HG03066 (cell line): ENCODE measurements around the gene DLL3.
"Not testable (repeated sequence)": the region's sequence is repeated elsewhere in the genome, so short reads cannot be mapped to it uniquely, and the experiment has no call there.

Experiments used
- ATAC-seq: cut with Tn5 transposase; IDR thresholded peaks from one replicate; pipeline ENCODE4 v1.9.1; 2021; ENCODE audit warnings: low read depth; ENCODE audit not compliant: unreplicated experiment

Gene DLL3, protein sequence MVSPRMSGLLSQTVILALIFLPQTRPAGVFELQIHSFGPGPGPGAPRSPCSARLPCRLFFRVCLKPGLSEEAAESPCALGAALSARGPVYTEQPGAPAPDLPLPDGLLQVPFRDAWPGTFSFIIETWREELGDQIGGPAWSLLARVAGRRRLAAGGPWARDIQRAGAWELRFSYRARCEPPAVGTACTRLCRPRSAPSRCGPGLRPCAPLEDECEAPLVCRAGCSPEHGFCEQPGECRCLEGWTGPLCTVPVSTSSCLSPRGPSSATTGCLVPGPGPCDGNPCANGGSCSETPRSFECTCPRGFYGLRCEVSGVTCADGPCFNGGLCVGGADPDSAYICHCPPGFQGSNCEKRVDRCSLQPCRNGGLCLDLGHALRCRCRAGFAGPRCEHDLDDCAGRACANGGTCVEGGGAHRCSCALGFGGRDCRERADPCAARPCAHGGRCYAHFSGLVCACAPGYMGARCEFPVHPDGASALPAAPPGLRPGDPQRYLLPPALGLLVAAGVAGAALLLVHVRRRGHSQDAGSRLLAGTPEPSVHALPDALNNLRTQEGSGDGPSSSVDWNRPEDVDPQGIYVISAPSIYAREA

DNA sequence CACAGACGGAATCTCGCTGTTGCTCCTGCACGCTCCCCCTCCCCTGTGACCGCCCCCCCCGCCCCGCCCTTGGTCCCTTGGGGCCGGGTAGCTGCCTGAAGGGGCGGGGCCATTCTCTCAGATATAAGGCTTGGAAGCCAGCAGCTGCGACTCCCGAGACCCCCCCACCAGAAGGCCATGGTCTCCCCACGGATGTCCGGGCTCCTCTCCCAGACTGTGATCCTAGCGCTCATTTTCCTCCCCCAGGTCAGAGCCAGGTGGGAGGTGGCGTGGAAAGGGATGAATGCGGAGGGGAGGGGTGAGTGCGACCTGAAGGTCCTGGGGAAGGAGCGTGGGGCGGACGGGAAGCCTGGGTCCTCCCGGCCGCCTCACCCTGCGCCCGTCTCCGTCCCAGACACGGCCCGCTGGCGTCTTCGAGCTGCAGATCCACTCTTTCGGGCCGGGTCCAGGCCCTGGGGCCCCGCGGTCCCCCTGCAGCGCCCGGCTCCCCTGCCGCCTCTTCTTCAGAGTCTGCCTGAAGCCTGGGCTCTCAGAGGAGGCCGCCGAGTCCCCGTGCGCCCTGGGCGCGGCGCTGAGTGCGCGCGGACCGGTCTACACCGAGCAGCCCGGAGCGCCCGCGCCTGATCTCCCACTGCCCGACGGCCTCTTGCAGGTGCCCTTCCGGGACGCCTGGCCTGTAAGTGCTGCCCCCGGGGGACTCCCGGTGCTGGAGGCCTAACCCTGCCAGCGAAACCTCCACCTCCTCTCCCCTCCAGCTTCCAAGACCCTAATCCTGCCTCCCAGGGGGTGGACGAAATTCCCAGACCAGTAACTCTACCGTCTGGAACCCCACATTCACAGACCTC lies at the start of gene DLL3:
Gene DLL3, plus strand, starts transcription at position 150 of the 845 bp plus-strand sequence. Its CDS starts 28 bp downstream, at position 178.
- ATAC-seq: no peak

DNA sequence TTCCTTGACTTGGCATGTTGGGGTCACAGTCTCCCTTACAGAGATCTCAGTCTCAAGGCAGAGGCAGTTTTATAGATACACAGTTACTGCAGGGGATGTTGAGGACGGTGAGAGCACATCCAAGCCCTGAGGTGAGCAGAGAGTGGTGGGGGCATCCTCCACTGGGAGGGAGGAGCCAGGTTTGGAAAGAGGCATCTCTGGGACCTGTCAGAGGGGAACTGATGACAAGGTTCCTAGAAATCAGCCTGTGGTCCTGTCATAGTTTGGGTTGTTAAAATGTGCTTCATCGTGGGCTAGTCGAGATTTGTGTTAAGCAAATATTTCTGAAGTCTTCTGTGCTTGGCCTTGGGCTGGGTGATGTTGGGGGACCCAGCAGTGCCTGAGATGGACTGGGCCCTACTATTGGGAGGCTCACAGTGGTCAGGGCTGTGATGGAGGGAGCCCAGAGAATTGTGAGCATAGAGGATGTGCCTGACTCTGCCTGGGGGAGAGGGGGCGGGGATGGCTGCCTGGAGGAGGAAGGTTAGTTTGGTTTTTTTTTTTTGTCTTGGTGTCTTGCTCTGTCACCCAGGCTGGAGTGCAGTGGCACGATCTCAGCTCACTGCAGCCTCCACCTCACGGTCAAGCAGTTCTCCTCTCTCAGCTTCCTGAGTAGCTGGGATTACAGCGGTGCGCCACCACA lies 49.5 kb upstream of the DLL3 start:
- ATAC-seq: no peak

DNA sequence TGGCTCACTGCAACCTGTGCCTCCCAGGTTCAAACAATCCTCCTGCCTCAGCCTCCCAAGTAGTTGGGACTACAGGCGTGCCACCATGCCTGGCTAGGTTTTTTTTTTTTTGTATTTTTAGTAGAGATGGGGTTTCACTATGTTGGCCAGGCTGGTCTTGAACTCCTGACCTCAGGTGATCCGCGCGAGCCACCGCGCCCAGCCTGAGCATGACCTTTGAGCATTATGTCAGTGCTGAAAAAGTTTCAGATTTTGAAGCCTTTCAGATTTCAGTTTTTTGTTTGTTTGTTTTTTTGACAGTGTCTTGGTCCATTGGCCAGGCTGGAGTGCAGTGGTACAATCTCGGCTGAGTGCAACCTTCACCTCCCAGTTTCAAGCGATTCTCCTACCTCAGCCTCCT lies 47.5 kb upstream of the DLL3 start:
- ATAC-seq: not testable (repeated sequence)

DNA sequence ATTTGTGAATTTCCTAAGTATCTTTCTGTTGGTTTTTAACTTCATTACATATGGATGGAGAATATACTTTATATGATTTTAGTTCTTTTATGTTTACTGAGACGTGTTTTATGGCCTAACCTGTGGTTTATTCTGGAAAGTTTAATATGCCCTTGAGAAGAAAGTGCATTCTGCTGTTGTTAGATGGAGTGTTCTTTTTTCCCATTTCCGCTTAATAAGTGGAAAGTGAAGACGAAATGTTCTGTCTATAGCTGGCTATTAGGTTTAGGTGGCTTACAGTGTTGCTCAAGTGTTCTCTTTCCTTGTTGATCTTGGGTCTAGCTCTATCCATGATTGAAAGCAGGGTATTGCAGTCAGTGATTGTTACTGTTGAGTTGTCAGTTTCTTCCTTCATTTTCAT lies 35.3 kb upstream of the DLL3 start:
- no peak for ATAC-seq

DNA sequence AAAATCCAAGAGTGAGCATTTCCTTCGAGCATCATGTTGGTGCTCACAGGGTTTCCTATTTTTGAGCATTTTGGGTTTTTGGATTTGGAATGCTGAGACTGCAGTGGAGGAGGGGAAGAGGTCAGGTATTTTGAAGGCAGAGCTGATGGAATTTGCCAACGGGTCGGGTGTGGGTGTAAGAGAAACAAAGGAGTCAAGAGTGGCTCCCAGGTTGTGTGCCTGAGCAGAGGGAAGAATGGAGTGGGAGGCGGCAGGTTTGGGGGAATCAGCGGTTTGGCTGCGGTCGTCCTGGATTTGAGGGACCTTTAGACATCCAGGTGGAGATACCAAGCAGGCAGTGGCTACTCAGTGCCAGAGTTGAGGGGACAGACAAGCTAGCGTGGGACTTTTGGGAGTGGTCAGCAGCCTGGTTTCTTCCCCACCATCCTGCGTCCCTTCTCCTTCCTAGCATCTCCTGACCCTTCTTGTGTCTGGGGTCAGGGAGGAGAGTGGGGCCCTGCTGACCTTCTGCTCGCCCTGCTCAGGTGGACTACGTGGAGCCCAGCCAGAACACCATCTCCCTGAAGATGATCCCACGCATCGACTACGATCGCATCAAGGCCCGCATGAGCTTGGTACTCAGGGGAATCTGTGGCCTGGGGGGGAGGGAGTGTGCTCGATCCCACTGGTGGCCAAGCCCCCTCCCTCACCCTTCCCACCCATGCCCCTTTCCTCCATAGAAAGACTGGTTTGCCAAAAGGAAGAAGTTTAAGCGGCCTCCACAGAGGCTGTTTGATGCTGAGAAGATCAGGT lies 32.6 kb upstream of the DLL3 start:
- no peak for ATAC-seq

DNA sequence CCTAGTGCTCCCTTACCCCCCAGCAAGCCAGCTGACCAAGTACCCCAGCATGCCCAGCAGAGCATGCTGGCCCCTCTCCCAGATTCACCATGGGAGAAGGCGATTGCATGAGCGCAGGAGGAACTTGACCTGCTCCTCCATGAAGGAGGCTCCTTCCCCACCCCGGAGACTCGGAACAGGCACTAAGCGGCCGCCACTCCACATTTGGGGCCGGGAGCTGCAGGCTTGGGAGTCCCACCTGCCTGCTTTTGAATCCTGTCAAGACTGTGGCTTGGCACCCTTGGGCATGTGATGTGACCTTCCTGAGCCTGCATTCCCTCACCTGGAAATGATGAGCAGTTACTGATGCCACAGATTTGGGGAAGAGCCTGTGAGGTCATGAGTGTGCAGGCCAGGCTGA lies 30.8 kb upstream of the DLL3 start:
- no peak for ATAC-seq

DNA sequence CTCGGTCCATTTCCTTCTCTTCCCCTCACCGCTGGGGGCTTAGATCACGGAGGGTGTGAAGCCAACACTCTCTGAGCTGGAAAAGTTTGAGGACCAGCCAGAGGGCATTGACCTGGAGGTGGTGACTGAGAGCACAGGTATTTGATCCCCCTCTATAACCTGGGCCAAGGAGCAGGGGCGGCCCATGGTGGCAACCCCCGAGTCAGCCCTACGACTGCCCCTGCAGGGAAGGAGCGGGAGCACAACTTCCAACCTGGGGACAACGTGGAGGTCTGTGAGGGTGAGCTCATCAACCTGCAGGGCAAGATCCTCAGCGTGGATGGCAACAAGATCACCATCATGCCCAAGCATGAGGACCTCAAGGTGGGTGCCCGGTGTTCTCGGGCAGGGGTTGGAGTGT lies 29.7 kb upstream of the DLL3 start:
- no peak for ATAC-seq

DNA sequence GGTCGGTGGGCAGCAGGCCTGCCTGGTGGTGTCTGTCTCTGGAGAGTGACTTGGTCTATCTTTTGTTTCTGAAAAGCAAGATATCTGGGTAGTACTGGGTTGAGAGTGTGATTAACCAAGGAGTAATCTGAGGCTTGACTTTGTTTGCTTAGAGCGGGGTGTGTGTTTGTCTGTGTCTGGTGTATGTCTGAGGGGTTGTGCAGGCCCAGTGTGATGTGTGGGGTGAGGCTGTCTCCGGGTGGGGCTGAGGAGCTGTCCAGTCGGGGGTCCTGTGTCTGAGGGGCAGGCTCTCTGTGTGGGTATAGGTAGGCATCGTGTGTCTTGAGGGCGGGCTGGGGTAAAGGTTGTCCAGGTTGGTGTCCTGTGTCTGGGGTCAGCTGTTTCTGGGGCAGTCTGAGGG lies 29.2 kb upstream of the DLL3 start:
- no peak for ATAC-seq

DNA sequence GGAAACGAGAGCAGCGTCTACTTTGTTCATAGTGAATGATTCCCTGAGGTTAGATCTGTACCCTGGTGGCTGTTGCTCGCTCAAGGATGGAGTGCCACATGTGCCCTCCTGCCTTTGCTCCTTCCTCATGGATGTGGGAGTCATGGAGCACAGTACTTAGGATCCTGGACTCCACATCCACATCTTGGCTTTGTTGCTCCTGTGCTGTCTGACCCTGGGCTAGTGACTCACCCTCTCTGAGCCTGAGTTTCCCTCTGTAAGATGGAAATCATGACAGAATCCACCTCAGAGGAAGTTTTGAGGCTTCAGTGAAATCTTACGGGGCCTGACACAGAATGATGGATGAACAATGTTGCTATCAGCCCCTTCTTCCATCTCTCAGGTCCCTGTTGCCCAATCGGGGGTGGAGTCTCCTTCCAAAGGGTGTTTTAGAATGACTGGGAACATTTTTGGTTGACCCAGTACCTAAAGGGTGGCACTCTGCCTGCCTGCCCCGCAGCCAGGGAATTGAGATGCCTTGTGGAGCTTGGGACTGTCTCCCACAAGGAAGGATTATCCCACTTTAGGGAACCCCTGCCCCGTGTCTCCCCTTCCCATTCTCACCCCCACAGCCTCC lies 27.9 kb upstream of the DLL3 start:
- no peak for ATAC-seq

DNA sequence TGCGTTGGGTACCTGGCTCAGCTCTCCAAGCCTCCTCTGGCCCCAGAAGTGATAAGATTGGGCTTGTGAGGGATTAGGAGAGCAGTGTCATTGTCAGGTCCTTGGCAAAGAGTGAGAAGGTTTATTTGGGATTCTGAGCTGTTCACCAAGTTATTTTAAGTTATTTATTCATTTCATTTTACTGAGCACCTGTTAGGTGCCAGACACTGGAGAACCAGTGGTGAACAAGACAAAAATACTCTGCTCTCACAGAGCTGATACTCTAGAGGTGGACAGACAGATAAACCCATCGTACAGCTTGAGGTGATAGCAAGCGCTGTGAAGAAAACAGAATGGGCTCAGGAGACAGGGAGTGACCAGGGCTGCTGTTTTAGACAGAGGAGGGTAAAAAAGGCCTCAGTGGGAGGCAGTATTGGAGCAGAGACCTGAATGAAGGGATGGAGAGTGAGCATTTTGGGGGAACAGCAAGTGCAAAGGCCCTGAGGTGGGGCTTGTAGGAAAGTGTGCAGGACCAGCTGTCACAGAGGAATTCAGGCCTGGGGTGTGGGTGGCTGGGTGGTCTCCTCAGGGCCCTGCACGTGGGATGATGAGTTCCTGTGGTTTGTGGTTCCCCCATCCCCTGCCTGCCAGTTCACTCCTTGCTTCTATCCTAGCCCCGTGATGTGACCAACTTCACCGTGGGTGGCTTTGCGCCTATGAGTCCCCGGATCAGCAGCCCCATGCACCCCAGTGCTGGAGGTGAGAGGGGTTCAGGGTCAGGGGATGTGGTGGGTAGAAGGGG lies 26.8 kb upstream of the DLL3 start:
- no peak for ATAC-seq

DNA sequence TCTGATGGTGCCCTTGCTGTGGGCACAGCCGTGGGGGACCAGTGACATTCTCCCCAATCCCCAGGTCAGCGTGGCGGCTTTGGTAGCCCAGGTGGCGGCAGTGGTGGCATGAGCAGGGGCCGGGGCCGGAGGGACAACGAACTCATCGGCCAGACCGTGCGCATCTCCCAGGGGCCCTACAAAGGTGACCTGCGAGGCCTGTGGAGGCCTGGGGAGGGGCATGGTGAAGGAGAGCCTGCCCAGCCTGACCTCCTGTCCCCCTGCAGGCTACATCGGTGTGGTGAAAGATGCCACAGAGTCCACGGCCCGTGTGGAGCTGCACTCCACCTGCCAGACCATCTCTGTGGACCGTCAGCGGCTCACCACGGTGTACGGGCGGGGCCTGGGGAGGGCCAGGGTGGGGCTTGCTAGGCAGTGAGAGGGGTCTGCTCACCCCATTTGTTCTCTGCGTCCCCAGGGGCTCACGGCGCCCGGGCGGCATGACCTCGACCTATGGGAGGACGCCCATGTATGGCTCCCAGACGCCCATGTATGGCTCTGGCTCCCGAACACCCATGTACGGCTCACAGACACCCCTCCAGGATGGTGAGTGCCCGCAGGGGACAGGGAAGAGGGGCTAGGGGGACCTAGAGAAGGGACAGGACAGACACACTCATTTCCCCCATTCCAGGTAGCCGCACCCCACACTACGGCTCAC lies 25.9 kb upstream of the DLL3 start:
- no peak for ATAC-seq

DNA sequence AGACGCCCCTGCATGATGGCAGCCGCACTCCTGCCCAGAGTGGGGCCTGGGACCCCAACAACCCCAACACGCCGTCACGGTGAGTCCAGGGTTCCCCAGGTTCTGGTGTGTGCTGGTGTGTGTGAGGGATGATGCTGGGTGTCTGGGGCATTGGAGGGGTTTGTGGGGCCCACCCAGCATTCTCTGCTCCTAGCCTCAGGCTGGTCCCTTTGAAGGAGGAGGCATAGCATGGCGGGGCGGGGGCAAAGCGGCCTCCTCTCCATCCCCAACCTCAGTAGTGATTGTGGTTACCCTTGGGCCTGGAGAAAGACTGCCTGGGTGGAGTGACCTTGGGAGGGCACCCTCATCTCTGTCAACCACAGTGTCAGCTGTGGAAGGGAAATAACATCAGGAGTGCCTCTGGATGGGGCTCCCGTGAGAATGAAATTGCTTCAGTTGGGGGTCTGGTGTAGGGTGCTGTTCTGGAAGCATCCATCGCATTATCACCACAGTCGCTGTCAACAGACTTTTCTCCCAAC lies 25.2 kb upstream of the DLL3 start:
- no peak for ATAC-seq

DNA sequence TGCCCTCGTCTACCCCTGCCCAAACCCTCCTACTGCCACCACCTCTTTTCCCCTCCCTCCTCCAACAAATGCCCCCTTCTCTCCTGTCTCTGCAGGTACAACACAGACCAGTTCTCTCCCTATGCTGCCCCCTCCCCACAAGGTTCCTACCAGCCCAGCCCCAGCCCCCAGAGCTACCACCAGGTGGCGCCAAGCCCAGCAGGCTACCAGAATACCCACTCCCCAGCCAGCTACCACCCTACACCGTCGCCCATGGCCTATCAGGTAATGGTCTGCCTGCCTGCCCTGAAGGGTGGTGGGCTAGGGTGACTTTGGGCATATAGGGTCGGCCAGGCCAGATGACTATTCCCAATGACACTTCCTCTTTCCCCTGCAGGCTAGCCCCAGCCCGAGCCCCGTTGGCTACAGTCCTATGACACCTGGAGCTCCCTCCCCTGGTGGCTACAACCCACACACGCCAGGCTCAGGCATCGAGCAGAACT lies 24.6 kb upstream of the DLL3 start:
- ATAC-seq: no peak

DNA sequence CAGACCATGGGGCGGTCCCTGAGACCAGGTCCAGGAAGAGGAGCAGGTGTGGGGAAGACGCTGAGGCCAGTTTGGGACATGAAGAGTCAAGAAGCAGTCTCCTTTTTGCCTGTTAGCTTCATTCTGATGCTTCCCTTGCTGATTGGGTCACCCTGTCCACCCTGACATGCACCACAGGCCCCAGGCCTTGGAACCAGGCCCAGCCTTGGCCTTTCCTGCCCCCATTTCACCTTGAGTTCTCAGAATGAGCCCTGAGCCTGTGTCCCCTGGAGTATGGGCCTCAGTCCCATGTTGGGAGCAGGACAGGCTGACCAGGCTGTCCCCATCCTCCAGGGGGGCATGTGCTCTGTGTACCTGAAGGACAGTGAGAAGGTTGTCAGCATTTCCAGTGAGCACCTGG lies 23.0 kb upstream of the DLL3 start:
- ATAC-seq: no peak

DNA sequence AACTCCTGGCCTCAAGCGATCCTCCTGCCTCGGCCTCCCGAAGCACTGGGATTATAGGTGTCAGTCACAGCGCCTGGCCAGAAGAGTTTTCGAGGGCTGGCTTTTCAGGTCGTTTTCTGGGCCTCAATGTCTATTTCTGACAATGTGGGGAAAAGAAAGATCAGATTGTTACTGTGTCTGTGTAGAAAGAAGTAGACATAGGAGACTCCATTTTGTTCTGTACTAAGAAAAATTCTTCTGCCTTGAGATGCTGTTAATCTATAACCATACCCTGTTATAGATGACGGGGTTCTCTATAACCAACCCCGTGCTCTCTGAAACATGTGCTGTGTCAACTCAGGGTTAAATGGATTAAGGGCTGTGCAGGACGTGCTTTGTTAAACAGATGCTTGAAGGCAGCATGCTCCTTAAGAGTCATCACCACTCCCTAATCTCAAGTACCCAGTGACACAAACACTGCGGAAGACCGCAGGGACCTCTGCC lies 19.4 kb upstream of the DLL3 start:
- not testable (repeated sequence) for ATAC-seq

DNA sequence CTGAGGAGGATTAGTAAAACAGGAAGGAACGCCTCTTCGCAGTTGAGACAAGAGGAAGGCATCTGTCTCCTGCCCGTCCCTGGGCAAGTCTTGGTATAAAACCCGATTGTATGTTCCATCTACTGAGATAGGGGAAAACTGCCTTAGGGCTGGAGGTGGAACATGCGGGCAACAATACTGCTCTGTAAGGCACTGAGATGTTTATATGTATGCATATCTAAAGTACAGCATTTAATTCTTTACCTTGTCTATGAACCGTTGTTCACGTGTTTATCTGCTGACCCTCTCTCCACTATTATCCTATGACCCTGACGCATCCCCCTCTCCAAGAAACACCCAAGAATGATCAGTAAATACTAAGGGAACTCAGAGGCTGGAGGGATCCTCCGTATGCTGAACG lies 18.8 kb upstream of the DLL3 start:
- no peak for ATAC-seq

DNA sequence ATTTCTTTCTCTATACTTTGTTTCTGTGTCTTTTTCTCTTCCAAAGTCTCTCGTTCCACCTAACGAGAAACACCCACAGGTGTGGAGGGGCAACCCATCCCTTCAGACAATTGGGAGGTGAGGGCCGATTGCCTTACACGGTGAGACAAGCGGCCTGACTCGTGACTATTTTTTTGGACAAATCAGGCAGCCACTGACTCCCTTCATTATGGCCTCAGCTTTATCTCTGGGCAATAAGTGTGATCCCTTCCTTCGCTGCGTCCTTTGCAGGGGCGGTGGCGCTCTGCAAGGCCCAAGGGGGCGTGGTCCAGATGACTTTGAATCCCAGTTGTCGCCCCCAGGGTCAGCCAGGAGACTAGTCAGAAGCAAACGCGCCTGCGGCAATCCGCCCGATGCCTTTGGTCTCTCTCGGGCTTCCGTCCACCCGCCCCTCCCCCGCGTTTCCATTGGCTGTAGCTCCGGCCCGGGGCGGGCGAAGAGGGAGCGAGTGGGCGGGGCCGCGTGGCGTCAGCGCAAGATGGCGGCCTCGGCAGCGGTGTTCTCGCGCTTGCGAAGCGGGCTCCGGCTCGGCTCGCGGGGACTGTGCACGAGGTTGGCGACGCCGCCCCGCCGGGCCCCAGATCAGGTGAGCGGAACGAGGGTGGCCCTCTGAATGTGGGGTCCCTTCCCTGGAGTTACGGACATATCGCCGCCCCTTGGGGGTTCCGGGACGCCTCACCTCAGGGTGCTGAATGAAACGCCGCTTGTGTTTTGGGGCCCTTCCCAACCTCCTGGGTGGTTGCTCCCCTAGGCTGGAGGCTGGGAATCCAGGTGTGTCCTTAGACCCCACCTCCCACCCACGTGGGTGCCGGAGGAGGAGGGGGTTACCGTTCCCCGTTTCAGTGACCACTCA lies 18.2 kb upstream of the DLL3 start, which contains the start of gene TIMM50:
Gene TIMM50, plus strand, starts transcription at position 502 of the 892 bp plus-strand sequence. Its CDS starts 16 bp downstream, at position 518.
- ATAC-seq: peak; percentile 81
